AG09319 (cell line): ENCODE measurements around the gene SPATA4.

Source experiments
- DNase-seq: peaks from one replicate; pipeline ENCODE4 v3.0.0-alpha.2; 2010; ENCODE audit warnings: low read depth; ENCODE audit errors: extremely low read depth
- CTCF ChIP-seq: IDR thresholded peaks from 2 replicates; pipeline ENCODE4 v1.5.1; 2011; ENCODE audit warnings: low read depth, mild to moderate bottlenecking, inconsistent platforms, low read length, moderate library complexity

SPATA4 gene

GRCh38 chr4:176195184-176195978 lies at the start of gene SPATA4:
Gene SPATA4, minus strand, starts transcription at chr4:176195585. Its CDS starts 23 bp downstream, at chr4:176195562.
- peak; percentile 76 for DNase-seq
- no peak for TF ChIP-seq CTCF

- TF ChIP-seq CTCF = no peak
- no peak for DNase-seq
These were observed 47.5 kb upstream of the SPATA4 start for GRCh38 chr4:176242764-176243347.

GRCh38 chr4:176241703-176242102 lies 46.3 kb upstream of the SPATA4 start:
- DNase-seq = no peak
- no peak for TF ChIP-seq CTCF

GRCh38 chr4:176238826-176239225 lies 43.4 kb upstream of the SPATA4 start:
- no peak for DNase-seq
- no peak for TF ChIP-seq CTCF

- DNase-seq = peak; percentile 10
- TF ChIP-seq CTCF = no peak
These were observed 42.8 kb upstream of the SPATA4 start for GRCh38 chr4:176238157-176238610.

- DNase-seq = no peak
- TF ChIP-seq CTCF = no peak
These were observed 41.6 kb upstream of the SPATA4 start for GRCh38 chr4:176236946-176237345.

- no peak for DNase-seq
- TF ChIP-seq CTCF = no peak
These were observed 35.5 kb upstream of the SPATA4 start for GRCh38 chr4:176230836-176231235.
